Measurements from ENCODE around the gene SIGLEC1. TPM values are rescaled to one million over a fixed set of nuclear protein-coding genes. Genes with fewer than 3 reads are reported as not detected.

The SIGLEC1 gene
- total RNA-seq, 1 donor from 2014 or later = not detected

GRCh38 chr20:3758566-3758965 is 46.2 kb upstream of the SIGLEC1 start:
- DNase-seq (ENCODE audit: low spot score) = no peak
- Mint-ChIP-seq H3K27me3 (ENCODE audit: low read depth) (no peaks in the 10 kb centered on the region), H3K4me1 (ENCODE audit: low read depth) (peaks cover 2% of the 10 kb centered on the region), H3K36me3 (ENCODE audit: low read depth) (peaks cover 5% of the 10 kb centered on the region), H3K4me3 (ENCODE audit: unreplicated experiment) (no peak overlapping the region), H3K27ac (ENCODE audit: unreplicated experiment) (no peak overlapping the region), H3K9me3 (ENCODE audit: low read depth) (no peaks in the 10 kb centered on the region)
- no peak for TF ChIP-seq CTCF (IDR thresholded peaks at IDR 0.05)

- no peak for DNase-seq (ENCODE audit: low spot score)
- TF ChIP-seq CTCF (IDR thresholded peaks at IDR 0.05) = no peak
- Mint-ChIP-seq H3K27me3 (ENCODE audit: low read depth) (no peaks in the 10 kb centered on the region), H3K9me3 (ENCODE audit: low read depth) (no peaks in the 10 kb centered on the region), H3K36me3 (ENCODE audit: low read depth) (peaks cover 5% of the 10 kb centered on the region), H3K27ac (ENCODE audit: unreplicated experiment) (no peak overlapping the region), H3K4me1 (ENCODE audit: low read depth) (peaks cover 2% of the 10 kb centered on the region), H3K4me3 (ENCODE audit: unreplicated experiment) (no peak overlapping the region)
Observed at GRCh38 chr20:3757268-3757667, 44.9 kb upstream of the SIGLEC1 start.

- peaks cover 5% of the 10 kb centered on the region for H3K36me3 Mint-ChIP-seq (ENCODE audit: low read depth)
- no peaks in the 10 kb centered on the region for H3K9me3 Mint-ChIP-seq (ENCODE audit: low read depth)
- DNase-seq (ENCODE audit: low spot score) = no peak
- H3K27ac Mint-ChIP-seq (ENCODE audit: unreplicated experiment) = no peak overlapping the region
- TF ChIP-seq CTCF (IDR thresholded peaks at IDR 0.05) = no peak
- H3K27me3 Mint-ChIP-seq (ENCODE audit: low read depth) = no peaks in the 10 kb centered on the region
- peaks cover 2% of the 10 kb centered on the region for H3K4me1 Mint-ChIP-seq (ENCODE audit: low read depth)
- H3K4me3 Mint-ChIP-seq (ENCODE audit: unreplicated experiment) = no peak overlapping the region
Observed at GRCh38 chr20:3755814-3756480, 43.5 kb upstream of the SIGLEC1 start.

GRCh38 chr20:3755269-3755668 is 42.9 kb upstream of the SIGLEC1 start:
- Mint-ChIP-seq H3K4me1 (ENCODE audit: low read depth) (peaks cover 2% of the 10 kb centered on the region), H3K36me3 (ENCODE audit: low read depth) (peaks cover 5% of the 10 kb centered on the region), H3K27me3 (ENCODE audit: low read depth) (no peaks in the 10 kb centered on the region), H3K9me3 (ENCODE audit: low read depth) (no peaks in the 10 kb centered on the region), H3K4me3 (ENCODE audit: unreplicated experiment) (no peak overlapping the region), H3K27ac (ENCODE audit: unreplicated experiment) (no peak overlapping the region)
- TF ChIP-seq CTCF (IDR thresholded peaks at IDR 0.05) = no peak
- DNase-seq (ENCODE audit: low spot score) = no peak

GRCh38 chr20:3754276-3754630 is 41.9 kb upstream of the SIGLEC1 start:
- Mint-ChIP-seq H3K27me3 (ENCODE audit: low read depth) (peaks cover 2% of the 10 kb centered on the region), H3K4me1 (ENCODE audit: low read depth) (peaks cover 6% of the 10 kb centered on the region), H3K4me3 (ENCODE audit: unreplicated experiment) (no peak overlapping the region), H3K27ac (ENCODE audit: unreplicated experiment) (no peak overlapping the region), H3K36me3 (ENCODE audit: low read depth) (peaks cover 5% of the 10 kb centered on the region), H3K9me3 (ENCODE audit: low read depth) (no peaks in the 10 kb centered on the region)
- no peak for TF ChIP-seq CTCF (IDR thresholded peaks at IDR 0.05)
- no peak for DNase-seq (ENCODE audit: low spot score)
